ENCODE measurements around the gene TRPC4AP.

TRPC4AP gene

DNA sequence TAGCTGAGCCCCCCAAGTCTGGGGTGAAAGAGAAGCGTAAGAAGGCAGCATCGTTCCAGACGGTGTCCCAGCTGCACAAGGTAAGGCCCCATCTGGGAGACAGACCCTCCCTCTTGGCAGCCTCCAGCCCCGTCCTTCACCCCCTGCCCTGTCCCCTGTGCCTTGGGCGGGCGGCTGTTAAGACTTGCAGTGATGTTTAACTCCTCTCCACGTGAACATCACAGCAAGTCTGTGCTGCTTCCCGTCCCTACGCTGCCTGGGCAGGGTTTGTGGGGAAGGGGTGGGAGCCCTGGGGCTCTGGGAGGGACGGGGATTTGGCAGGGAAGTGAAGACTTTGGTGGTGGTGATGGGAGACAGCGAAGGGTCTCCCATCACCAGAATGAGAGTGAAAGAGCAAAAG, 102.4 kb downstream of the TRPC4AP start:
- no peaks in the 10 kb centered on the region for H3K27me3 ChIP-seq
- peaks cover 17% of the 10 kb centered on the region; the same call in 1 of the 2 replicates for H4K20me1 ChIP-seq
- H3K27ac ChIP-seq = no peak overlapping the region
- H3K4me1 ChIP-seq = no peaks in the 10 kb centered on the region
- no peak overlapping the region for H3K4me2 ChIP-seq
- TF ChIP-seq Cebpa-rat (IDR thresholded peaks at IDR 0.05) = no peak
- peaks cover 31% of the 10 kb centered on the region for H3K36me3 ChIP-seq
- H3K9me3 ChIP-seq = no peaks in the 10 kb centered on the region
- H3K4me3 ChIP-seq = no peak overlapping the region
- no peak overlapping the region for H3K9ac ChIP-seq

DNA sequence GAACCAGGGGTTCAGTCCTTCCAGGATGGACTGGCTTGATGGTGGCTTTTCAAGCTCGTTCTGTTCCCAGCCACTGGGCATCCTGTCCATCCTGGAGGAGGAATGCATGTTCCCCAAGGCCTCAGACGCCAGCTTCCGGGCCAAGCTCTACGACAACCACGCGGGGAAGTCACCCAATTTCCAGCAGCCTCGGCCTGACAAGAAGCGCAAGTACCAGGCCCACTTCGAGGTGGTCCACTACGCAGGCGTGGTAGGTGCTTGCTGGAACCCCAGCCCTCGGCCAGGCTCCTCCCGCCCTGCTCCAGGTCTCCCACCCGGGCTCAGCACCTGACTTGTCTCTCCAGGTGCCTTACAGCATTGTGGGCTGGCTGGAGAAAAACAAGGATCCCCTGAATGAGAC, 102.9 kb downstream of the TRPC4AP start:
- TF ChIP-seq Cebpa-rat (IDR thresholded peaks at IDR 0.05) = no peak

GRCh38 chr20:34989118-34989517, 103.5 kb downstream of the TRPC4AP start:
- no peak overlapping the region for H3K4me2 ChIP-seq
- H3K27ac ChIP-seq = no peak overlapping the region
- no peak for TF ChIP-seq Cebpa-rat (IDR thresholded peaks at IDR 0.05)
- peaks cover 8% of the 10 kb centered on the region; the same call in 1 of the 2 replicates for H4K20me1 ChIP-seq
- H3K9me3 ChIP-seq = no peaks in the 10 kb centered on the region
- H3K9ac ChIP-seq = no peak overlapping the region
- peaks cover 20% of the 10 kb centered on the region for H3K36me3 ChIP-seq
- H3K4me3 ChIP-seq = no peak overlapping the region
- no peaks in the 10 kb centered on the region for H3K27me3 ChIP-seq
- H3K4me1 ChIP-seq = peaks cover under 1% of the 10 kb centered on the region; the same call in 1 of the 2 replicates

More for the DNA sequence above, 102.9 kb downstream of the TRPC4AP start:
- Histone ChIP-seq H3K4me1 (no peaks in the 10 kb centered on the region), H3K27ac (no peak overlapping the region), H3K36me3 (peaks cover 26% of the 10 kb centered on the region), H3K4me2 (no peak overlapping the region), H3K27me3 (no peaks in the 10 kb centered on the region), H3K9me3 (no peaks in the 10 kb centered on the region), H3K4me3 (no peak overlapping the region), H3K9ac (no peak overlapping the region), H4K20me1 (peaks cover 14% of the 10 kb centered on the region; the same call in 1 of the 2 replicates)

GRCh38 chr20:34988191-34988540, 104.4 kb downstream of the TRPC4AP start:
- H3K4me2 ChIP-seq = no peak overlapping the region
- no peaks in the 10 kb centered on the region for H3K27me3 ChIP-seq
- H3K4me3 ChIP-seq = no peak overlapping the region
- H3K9me3 ChIP-seq = no peaks in the 10 kb centered on the region
- H3K4me1 ChIP-seq = peaks cover 10% of the 10 kb centered on the region
- H3K9ac ChIP-seq = no peak overlapping the region
- H4K20me1 ChIP-seq = 0 out of 2 replicates have a peak, but pooled peaks cover 4% of the 10 kb centered on the region
- no peak for TF ChIP-seq Cebpa-rat (IDR thresholded peaks at IDR 0.05)
- H3K36me3 ChIP-seq = peaks cover 11% of the 10 kb centered on the region; the same call in 1 of the 2 replicates
- no peak overlapping the region for H3K27ac ChIP-seq

GRCh38 chr20:34987288-34988190, 105.1 kb downstream of the TRPC4AP start:
- Histone ChIP-seq H4K20me1 (no peaks in the 10 kb centered on the region), H3K36me3 (0 out of 2 replicates have a peak, but pooled peaks cover 5% of the 10 kb centered on the region), H3K9me3 (no peaks in the 10 kb centered on the region), H3K27me3 (no peaks in the 10 kb centered on the region), H3K9ac (no peak overlapping the region), H3K4me3 (no peak overlapping the region), H3K27ac (no peak overlapping the region), H3K4me2 (no peak overlapping the region), H3K4me1 (peaks cover 14% of the 10 kb centered on the region)
- no peak for TF ChIP-seq Cebpa-rat (IDR thresholded peaks at IDR 0.05)

GRCh38 chr20:34986311-34987287, 106.0 kb downstream of the TRPC4AP start:
- TF ChIP-seq Cebpa-rat (IDR thresholded peaks at IDR 0.05) = no peak
- Histone ChIP-seq H3K4me2 (no peak overlapping the region), H3K36me3 (0 out of 2 replicates have a peak, but pooled peaks cover 5% of the 10 kb centered on the region), H3K27ac (no peak overlapping the region), H3K4me1 (peaks cover 14% of the 10 kb centered on the region), H3K9ac (no peak overlapping the region), H3K27me3 (no peaks in the 10 kb centered on the region), H3K4me3 (no peak overlapping the region), H4K20me1 (no peaks in the 10 kb centered on the region), H3K9me3 (no peaks in the 10 kb centered on the region)

DNA sequence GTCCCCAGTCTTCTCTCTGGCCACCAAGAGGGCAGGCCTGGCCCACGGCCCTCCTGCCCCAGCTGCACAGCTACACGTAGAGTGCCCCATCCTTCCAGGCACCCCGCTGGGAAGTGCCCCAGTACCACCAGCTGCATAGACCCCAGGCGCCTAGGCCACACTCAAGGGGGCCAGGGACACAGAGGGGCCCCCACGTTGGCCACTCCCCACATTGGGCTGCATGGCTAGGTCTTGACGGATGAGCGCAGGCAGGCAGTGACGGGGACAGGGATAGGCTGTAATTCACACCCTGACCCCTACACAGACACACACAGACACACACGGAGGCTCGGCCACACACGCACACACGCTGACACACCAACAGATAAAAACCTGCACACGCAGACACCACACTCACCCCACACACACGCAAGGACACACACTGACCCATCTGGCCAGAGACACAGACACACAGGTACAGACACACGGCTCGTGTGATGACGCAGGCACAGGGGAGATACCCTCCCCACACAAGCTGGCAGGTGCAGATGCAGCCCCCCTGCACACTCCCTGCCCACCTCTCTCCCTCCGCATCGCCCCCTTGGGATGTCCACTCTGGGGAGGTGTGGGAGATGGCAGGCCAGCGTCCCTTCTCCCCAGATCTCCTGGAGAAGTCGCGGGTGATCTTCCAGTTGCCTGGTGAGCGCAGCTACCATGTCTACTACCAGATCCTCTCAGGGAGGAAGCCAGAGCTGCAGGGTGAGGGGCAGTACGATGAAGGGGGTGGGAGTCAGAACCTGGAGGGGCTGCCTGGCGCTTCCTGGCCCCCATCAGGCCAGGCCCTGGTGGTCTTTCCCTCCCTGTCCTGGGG, 106.9 kb downstream of the TRPC4AP start:
- H3K4me3 ChIP-seq = no peak overlapping the region
- H3K9me3 ChIP-seq = no peaks in the 10 kb centered on the region
- H3K9ac ChIP-seq = no peak overlapping the region
- TF ChIP-seq Cebpa-rat (IDR thresholded peaks at IDR 0.05) = no peak
- no peaks in the 10 kb centered on the region for H4K20me1 ChIP-seq
- 0 out of 2 replicates have a peak, but pooled peaks cover 2% of the 10 kb centered on the region for H3K36me3 ChIP-seq
- H3K4me2 ChIP-seq = no peak overlapping the region
- peaks cover 14% of the 10 kb centered on the region for H3K4me1 ChIP-seq
- no peak overlapping the region for H3K27ac ChIP-seq
- H3K27me3 ChIP-seq = no peaks in the 10 kb centered on the region

DNA sequence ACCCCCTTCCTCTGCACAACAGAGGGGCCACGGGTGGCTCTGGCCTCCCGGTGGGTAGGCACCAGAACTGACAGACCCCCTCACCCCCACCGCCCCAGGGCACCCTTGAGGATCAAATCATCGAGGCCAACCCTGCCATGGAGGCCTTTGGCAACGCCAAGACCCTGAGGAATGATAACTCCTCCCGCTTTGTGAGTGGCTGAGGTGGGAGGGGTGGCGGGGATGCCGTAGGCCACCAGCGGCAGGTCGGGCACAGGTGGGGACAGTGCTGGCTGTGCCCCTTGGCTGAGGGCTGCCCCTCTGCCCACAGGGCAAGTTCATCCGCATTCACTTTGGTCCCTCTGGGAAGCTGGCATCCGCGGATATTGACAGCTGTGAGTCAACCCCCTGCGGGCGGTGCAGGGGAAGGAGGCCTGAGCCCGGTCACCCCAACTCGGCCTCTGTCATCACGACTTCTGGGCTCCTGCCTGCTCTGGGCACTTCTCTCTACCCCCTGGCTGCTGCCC, 107.8 kb downstream of the TRPC4AP start:
- no peaks in the 10 kb centered on the region for H3K9me3 ChIP-seq

More for the DNA sequence above, 107.8 kb downstream of the TRPC4AP start:
- no peak for TF ChIP-seq Cebpa-rat (IDR thresholded peaks at IDR 0.05)
- Histone ChIP-seq H3K27me3 (no peaks in the 10 kb centered on the region), H4K20me1 (no peaks in the 10 kb centered on the region), H3K4me3 (no peak overlapping the region), H3K27ac (no peak overlapping the region), H3K4me1 (peaks cover 14% of the 10 kb centered on the region), H3K4me2 (no peak overlapping the region), H3K9ac (no peak overlapping the region), H3K36me3 (no peaks in the 10 kb centered on the region)

All from BLaER1 (cell line).